ENCODE data around the gene CBS.
"Not testable (repeated sequence)": the region's sequence is repeated elsewhere in the genome, so short reads cannot be mapped to it uniquely, and the experiment has no call there.

CBS gene

DNA sequence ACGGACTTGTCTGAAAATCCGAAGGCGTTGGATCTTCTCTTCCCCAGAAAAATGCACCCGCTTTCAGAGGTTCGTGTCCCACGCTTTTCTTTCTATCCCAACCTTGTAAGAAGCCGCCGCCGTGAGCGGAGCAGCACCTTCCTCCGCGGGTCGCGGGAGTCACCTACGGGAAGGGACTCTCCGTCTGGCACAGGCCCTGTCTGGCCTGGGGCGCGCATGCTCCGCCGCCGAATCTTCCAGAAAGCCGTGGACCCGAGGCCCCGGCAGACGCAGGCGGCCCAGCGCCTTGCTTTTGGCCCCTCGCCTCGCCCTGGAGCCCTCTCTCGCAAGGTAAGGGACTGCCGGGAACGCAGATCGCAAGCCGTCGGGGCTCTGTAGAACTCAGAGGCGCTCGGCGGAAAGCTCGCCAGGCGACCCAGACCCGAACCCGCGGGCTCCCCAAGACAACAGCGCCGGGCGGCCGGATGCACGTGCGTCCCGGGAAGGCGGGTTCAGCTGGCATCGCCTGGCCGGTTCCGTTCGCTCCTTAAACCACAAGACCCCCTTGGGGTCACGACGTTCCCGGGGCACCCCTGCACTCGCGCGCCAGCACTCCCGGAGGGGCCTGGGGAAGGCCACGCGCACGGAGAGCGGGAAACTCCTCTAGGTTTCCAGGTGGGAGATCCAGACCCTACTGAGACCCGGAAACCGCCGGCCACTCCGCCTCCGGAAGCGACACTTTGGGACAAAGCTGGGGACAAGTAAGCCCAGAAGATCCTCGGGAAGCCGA lies 1.1 kb downstream of the CBS start:
- not testable (repeated sequence) for H3K4me3 ChIP-seq (ENCODE audit: control insufficient read depth, low read depth, low read length); DNase-seq (ENCODE audit: low read depth)

DNA sequence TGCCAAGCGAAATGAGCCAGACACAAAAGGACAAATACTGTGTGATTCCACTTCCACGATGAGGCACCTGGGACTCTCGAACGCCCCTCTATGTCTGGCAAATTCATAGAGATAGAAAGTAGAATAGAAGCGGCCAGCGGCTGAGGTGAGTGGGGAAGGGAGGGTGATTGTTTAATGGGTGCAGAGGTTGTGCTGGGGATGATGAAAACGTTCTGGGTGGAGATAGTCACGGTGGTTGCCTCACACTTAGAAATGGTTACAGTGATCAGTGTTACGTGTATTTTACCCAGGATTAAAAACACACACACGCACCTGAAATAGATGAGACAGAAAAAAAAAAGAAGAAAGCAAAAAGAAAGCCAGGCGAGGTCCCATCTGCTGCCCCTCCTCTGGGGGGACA lies 2.9 kb downstream of the CBS start:
- DNase-seq (ENCODE audit: low read depth); H3K4me3 ChIP-seq (ENCODE audit: control insufficient read depth, low read depth, low read length): not testable (repeated sequence)

DNA sequence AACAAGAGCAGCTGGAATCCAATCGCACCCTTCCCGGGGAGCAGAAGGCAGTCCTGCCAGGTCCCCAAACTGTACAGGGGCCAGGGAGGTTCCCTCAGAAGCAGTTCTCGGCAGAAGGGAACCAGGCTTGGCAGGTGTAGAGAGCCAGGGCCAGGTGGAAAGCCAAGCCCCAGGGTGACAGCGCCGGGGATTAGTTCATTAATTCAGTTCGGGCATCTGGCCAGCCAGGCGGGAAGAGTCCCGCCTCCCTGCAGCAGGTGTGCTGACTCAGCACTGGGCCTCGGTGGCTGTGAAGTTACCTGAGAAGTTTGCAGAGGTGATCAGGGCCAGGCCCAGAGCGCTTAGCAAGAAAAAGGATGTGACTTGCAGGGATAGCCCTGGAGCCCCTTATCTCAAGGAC lies 6.0 kb downstream of the CBS start:
- DNase-seq (ENCODE audit: low read depth); H3K4me3 ChIP-seq (ENCODE audit: control insufficient read depth, low read depth, low read length): not testable (repeated sequence)

DNA sequence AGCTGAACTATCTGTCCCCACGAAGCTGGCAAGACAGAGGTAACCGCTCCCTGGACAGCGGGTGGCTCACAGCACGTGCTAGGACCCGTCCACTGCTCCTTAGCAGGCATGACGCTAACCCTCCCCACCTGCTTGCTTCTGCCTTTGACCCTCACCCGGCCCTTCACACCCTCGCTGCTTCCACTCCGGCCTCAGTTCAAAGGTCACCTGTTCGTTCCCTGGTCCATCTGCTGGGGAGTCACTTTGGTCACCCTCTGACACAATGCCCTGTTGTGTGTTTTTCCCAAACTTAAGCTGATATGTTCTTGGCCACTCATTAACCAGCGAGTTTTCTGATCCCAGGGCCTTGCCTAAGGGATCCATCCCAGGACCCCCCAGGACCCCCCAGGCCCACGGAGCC lies 7.6 kb downstream of the CBS start:
- not testable (repeated sequence) for H3K4me3 ChIP-seq (ENCODE audit: control insufficient read depth, low read depth, low read length); DNase-seq (ENCODE audit: low read depth)

DNA sequence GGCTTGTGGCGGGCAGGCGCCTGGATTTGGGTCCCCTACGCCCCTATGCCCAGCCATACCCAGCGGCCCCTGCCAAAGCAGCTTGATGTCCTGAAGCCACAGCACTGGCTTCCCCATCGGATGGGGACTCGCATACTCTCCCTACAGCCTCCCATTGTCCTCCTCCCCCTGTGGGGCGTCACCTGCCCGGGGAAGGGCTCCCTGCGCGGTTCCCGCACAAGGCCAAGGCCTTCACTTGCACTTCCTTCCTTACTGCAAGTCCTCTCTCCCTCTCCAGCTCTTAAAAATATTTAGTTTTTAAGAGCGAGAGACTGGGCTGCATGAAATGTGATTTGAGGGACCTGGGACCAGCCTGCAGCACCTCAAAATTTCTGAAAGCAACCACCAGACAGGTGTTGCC lies 8.9 kb downstream of the CBS start:
- H3K4me3 ChIP-seq (ENCODE audit: control insufficient read depth, low read depth, low read length); DNase-seq (ENCODE audit: low read depth): not testable (repeated sequence)

DNA sequence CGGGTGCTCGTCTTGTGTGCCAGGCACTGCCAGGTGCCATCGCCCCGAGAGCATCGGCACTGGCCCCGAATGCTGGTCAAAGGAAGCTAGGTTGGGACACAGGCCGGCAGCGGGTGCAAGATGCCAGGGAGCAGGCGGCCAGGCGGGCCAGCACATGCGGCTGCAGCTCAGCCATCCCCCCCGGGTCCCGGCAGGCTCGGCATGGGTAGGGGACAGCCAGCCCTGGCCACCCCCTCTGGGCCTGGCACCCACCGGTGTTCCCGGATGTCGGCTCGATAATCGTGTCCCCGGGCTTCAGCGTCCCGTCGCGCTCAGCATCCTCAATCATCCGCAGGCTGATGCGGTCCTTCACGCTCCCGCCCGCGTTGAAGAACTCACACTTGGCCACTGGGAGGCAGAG lies 9.6 kb downstream of the CBS start:
- not testable (repeated sequence) for DNase-seq (ENCODE audit: low read depth); H3K4me3 ChIP-seq (ENCODE audit: control insufficient read depth, low read depth, low read length)

DNA sequence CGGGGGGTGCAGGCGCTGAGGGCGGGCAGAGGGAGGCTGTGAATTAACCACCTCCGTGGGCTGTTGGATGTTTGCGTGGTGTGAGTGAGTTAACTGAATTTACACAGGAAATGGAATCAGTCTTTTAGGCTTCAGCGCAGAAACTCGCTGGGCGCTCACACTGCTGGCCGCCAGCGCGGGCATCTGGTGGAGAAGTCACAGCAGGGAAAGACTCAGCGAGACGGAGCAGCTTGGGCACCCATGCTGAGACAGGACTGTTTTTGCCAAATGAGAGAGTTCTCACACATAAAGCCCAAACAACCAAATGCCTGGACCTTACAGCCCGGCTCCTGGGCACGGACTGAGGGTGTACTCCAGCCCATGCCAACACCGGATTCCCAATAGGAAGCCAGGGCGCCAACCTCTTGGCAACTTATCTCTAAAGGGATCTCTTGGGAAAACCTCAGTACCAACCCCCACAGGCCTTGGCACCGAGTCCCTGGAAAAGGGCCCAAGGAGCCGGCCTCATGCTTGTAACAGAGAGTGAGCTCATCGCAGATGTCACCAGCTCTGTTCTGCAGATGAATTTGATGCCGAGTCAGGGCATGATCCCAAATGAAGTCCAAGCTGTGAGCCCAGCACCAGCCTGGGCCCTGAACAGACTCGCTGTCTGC lies 11.2 kb downstream of the CBS start:
- not testable (repeated sequence) for DNase-seq (ENCODE audit: low read depth); H3K4me3 ChIP-seq (ENCODE audit: control insufficient read depth, low read depth, low read length)

DNA sequence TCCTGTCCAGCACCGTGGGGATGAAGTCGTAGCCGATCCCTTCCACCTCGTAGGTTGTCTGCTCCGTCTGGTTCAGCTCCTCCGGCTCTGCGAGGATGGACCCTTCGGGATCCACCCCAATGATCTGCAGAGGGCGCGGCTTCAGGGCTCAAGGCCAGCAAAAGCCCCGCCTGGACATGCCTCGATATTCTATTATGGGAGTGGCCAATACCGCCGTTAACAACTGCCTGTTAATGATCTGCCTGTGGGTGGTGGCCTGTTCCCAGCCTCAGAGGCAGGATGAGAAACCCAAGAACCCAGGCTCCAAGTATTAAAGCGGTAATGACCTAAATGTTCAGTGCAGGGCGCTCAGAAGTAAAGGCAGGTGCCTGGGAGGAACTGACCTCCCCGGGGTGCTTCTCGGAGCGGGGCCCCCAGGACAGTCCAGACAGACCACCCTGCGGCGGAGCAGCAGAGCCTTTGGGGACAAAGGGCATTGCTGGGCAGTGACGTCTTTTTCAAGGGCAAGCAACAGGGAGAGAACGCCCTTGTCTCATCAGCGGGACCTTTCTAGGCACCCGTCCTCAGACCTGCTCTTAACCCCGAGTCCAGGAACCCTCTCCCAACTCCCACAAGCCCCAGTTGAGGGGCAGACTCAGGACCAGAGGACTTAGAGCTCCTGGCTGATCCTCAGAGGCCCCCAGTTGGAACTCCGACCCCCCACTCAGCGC lies 12.5 kb downstream of the CBS start:
- not testable (repeated sequence) for H3K4me3 ChIP-seq (ENCODE audit: control insufficient read depth, low read depth, low read length); DNase-seq (ENCODE audit: low read depth)

DNA sequence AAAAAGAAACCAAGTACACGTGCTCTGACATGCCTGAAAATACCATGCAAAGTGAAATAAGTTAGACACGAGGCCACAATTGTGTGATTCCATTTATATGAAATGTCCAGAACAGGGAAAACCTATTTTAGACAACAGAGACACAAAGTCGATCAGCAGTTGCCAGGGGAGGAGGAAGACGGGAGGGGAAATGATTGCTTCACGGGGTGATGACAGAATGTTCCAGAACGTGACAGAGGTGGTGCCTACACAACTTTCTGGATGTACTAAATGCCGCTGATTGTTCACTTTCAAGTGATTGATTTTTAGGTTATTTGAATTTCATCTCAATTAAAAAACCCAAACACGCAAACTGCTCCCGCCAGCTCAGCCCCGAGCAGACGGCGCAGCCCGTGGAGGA lies 22.5 kb downstream of the CBS start:
- not testable (repeated sequence) for DNase-seq (ENCODE audit: low read depth); H3K4me3 ChIP-seq (ENCODE audit: control insufficient read depth, low read depth, low read length)

DNA sequence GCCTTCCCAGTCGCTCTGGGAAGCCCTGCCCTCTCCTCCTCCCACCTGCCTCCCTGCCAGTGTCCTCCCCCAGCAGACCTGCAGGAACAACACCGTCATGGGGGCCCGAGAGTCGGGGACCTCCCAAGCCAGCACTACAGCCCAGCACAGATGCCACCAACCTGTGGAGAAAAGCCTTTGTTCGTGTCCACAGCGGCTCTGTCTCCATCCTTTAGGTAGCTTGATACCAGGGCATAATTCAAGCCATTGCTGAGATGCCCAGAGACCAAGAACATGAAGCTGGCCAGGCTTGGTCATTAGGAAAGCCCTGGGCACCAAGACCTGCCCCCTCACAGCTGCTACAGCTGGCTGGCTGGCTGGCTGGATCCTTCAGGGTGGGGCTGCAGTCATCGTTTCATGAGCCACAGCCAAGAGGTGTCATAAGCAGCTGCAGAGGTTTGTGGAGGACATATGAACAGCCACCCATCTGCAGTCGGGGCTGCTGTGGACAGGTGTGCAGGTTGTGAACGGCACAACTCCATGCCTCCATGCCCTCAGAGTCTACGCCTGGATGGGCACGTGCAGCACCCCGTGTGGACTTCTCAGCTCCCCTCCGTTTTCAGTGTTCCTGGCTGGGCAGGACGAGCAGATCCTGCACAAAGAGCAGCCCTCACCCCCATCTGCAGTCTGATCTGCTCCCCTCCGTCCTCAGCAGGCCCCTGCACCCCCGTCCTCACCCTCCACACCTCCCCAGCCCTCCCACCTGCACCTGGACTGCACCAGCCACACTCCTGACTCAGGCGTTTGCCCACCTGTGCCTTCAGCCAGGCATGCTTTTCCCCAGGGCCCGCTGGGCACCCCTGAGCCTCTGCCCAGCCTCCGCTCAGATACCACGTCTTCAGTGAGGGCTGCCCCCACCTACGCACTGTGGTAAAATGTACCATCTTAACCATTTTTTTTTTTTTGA lies 29.5 kb downstream of the CBS start:
- not testable (repeated sequence) for DNase-seq (ENCODE audit: low read depth); H3K4me3 ChIP-seq (ENCODE audit: control insufficient read depth, low read depth, low read length)

DNA sequence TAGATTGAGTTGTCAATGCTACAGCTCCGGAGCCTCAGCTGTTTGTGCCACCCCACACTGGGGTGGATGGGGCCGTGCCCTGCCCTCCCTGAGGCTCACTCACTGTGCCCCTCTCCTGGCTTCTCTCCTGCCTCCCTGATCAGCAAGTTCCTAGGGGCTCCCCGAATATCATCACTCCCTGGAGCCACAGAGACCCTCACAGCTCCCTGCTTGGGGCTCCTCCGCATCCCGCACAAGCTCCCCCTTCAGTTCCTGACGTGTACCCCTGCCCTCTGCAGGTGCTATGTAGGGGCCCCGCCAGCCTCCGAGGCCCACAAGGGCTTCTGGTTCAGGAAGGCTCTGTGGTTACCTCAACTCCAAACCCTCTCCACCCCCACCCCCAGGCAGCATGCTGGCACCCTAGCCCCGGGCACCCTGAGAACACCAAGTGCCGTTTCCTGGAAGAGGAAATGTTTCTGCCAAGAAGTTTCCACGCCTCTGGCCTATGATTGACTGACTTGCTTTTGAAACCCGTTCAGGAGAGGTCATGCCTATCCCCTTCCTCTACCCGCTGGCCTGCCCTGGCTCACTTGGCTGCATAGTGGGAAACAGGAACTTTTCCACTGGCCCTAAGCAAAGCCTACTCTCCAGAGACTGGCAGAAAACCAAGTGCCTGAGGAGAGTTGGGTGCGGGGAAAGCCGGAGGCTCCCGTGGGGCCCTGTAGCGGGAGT lies 30.3 kb downstream of the CBS start:
- not testable (repeated sequence) for DNase-seq (ENCODE audit: low read depth); H3K4me3 ChIP-seq (ENCODE audit: control insufficient read depth, low read depth, low read length)

DNA sequence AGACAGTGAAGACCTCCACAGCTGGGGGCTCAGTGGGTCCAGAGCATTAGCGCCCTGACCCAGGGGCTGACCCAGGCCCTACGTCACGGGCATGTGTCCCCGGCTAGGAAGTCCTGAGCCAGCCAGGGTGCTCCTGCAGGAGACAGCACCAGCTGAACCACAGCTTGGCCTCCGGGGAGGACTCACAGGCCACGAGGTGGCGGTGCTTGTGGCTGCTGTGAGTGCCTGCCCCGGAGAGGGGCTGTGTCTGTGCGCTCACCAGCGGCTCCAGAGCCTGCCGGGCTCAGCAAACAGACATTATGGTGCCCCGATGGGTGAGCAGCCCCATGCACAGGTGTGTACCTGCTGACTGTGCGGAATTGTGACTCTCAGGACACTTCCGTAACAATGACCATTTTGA lies 31.1 kb downstream of the CBS start:
- H3K4me3 ChIP-seq (ENCODE audit: control insufficient read depth, low read depth, low read length); DNase-seq (ENCODE audit: low read depth): not testable (repeated sequence)

DNA sequence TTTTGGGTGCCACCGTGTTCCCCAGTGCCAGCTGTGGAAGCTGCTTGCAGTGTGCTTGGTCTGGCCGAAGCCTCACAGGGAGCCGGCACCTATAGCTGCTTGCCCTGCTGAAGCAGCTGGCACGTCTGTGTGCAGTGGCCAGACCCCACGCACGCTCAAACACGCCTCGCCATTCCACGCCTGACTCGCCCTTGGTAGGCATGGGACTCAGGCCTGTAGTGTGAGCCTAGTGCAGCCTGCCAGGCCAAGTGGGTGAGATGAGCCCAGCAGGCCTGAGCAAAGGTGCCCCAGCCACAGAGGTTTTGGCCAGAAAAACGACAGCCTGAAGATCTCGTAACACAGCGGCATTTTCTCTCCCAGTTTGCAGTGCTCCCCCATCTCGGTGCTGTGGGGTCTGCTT lies 32.3 kb downstream of the CBS start:
- DNase-seq (ENCODE audit: low read depth); H3K4me3 ChIP-seq (ENCODE audit: control insufficient read depth, low read depth, low read length): not testable (repeated sequence)

DNA sequence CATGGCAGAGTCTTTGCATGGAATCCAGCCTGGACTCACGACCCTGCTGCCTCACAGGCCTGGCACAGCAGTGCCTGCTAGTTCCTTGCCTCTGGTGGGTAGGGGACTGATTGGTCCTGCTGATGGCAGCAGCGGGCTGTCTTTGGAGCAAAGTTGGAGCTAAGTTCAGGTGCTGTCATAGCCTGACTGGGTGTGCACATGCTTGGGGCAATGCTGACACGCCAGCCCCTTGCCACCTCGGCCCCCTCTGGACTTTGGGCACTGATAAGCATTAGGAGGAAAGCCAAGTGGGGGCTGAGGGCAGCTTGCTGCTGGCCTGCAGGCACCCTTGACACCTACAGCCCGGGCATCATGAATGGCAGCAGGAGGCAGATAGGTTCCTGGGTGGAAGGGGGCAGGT lies 33.5 kb downstream of the CBS start:
- DNase-seq (ENCODE audit: low read depth); H3K4me3 ChIP-seq (ENCODE audit: control insufficient read depth, low read depth, low read length): not testable (repeated sequence)

DNA sequence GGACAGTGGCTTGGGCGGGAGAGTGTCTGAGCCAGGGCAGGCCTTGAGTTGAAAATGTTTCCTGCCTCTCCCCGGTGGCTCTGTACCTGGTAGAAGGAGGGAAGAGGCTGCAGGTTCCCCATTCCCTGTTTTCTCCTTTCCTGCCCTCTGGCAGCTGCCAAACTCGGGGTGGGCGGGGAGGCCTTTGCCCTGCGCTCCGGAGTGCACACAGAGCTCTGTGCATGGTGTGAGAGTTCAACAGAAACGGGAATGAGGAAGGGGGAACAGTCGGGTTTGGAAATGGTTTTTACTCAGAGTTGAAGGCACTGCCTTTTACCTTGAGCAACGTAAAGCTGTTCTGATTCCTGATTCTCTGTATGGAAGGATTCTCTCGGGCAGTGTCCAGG lies 37.0 kb downstream of the CBS start:
- DNase-seq (ENCODE audit: low read depth); H3K4me3 ChIP-seq (ENCODE audit: control insufficient read depth, low read depth, low read length): not testable (repeated sequence)

DNA sequence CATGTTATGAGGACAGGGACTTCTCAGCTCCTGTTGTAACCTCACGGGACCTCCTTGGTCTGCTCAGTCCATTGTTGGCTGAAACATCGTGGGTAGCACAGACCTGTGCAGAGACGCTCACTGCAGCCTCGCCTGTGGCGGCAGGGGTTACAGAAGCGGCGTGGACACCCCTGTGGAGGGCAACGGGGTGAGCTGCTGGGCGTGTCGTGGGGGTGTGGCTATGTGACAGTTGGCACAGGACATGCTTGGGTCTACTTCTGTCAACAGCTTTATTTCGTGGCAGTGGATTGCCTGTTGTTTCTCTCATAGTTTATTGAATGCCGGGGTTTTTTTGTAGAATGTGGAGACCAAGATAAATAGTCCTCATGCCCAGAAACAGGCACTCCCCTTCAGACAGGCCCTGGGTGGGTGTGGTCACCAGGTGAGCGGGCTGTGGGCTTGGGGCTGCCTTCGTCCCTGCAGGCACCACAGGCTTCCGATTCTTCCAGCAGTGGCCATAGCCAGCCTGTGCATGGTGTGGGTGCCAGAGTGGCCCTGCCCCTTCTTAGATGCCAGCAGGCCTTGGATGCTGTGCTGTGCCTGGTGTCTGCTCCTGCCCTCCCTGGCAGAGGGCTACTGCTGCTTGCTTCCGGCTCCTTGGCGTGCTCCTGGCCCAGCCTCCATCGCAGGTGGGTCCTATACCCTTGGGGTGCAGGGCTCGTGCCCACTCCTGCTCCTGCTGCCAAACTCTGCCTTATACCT lies 37.5 kb downstream of the CBS start:
- DNase-seq (ENCODE audit: low read depth); H3K4me3 ChIP-seq (ENCODE audit: control insufficient read depth, low read depth, low read length): not testable (repeated sequence)

DNA sequence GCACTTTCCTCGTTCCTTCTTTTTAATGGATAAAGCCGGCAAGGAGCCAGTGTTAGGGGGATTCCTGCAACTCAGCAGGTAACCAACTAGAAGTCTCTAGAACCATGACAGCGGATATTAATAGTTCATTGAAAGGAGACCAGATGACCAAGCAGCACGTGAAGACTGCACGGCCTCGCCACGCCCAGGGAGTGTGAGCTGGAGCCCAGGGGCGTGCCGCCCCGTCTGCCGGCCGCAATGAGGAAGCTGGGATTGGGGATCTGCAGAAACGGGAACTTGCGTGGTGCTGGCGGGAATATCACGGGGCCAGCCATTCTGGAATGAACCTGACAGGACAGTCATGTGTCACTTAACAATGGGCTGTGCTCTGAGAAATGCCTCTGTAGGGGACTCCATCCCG lies 38.7 kb downstream of the CBS start:
- H3K4me3 ChIP-seq (ENCODE audit: control insufficient read depth, low read depth, low read length); DNase-seq (ENCODE audit: low read depth): not testable (repeated sequence)
